LHCN-M2 (cell line): ENCODE data around the gene ARHGAP15. TPM values are rescaled to one million over a fixed set of nuclear protein-coding genes. Genes with fewer than 3 reads are reported as not detected.

Source experiments
- DNase-seq: peaks from one replicate; pipeline ENCODE4 v3.0.0-alpha.2; 2012; ENCODE audit warnings: low read depth
- total RNA-seq: library from RNA; depleted of rRNA; stranded (reverse); fragments of >200 nt; gene quantifications from 2 replicates; pipeline ENCODE4 v1.2.3, GENCODE V29; 2014

ARHGAP15 gene
- total RNA-seq, 1 experiment from 2014 or later, result 0.11 TPM

DNA sequence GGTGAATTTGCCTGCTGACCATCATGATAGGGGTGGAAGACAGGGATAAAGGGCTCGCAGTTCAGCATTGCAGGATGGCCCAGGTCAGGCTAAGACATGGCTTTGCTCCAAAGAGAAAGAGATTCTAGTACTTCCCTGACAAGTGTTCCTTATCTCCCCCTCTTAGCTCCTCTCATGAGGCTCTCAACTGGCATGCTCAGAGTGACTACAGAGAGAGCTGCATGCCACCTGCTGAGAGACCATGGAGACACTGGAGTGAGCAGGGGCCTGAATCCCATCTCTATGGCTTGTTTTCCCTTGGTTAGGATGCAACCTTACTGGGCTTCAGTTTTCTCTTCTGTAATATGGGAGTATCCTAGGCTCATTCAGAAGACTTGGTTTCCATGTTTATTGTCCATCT lies 94.3 kb downstream of the ARHGAP15 start:
- DNase-seq, result no peak

DNA sequence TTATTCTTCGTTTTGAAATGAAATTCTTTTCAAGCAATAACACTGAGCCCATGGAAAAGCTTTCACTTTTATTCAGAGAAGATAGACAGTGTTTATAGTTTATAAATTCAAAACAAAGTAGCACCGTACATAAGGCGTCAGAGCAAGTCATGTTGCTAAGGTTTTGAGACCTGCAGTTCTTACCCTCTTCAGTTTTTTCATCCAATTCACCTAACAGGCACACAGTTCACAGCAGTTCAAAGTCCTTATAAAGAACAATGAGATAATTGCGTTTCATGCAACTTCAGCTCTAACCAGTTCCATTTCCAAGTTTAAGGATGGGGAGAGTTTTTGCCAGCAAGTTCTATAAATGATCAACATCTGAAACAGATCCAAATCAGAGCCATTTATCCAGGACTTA lies 96.7 kb downstream of the ARHGAP15 start:
- no peak for DNase-seq

DNA sequence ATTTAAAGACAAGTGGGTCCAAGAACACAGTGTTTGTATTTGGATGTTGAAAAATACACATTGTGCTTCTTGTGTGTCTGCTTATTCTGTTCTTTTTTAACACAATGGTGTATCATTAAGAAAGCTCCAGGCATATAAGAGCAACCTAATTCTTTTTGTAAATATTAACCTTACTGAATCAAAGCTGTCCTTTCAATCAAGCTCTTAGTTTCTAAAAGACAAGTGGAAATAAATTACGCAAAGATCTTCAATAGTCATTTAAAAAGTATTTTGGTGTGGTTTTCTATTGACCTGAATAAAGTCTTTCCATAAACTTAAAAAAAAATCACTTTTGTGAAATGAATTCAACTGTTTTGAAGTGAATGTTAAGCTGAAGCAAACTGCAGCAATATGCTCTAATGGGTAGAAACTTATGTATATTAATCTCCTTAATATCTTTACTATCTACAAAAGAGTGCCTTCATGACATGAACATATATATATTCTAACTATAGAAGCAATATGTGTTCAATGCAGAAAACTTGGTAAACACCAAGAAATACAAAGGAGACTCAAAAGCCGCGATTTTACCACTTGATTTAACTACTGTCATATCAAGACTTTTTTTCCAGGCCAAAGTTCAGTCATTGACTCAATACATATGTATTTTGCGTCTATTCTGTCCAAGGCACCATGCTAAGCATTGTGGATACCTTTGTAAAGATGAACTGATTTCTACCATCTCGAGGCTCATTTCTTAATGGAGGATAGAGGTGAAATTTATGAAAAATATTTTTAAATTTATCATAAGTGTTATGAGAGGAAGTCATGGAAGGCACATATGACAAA lies 97.7 kb downstream of the ARHGAP15 start:
- no peak for DNase-seq

DNA sequence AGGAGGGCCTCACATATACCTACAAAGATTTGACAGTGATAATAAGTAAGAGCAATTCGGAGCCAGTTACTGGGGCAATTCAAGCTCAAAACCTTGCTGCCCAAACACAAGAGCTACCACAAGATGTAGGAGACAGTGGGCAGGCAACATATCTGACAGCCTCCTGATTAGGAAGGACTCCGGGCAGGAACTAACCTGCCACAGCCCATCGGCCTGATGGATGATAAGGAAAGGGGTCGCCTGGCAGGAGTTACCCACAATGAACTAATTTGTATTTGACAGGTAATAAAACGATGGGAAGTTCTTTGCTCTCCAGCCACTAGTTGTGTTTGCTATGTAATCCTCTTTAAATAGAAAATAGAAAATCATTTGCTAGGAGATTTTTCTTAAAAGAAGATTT lies 100.2 kb downstream of the ARHGAP15 start:
- no peak for DNase-seq

DNA sequence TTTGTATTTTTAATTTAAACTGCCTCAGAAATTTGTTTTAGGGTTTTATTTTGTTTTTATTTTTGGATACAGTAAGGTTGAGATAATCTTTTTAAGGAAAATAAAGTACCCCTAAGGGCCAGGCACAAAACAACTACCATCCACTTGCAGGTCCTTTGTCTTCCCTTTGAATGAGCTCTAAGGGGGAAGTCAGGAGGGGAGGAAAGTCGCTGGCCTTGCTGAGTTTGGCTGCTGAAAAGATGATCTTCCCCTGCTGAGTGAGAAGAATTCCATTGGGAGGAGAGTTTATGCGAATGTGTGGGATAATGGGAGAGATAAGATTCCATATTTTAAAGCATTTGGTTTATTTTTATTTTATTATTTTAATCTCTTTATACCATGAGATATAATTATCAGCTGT lies 100.7 kb downstream of the ARHGAP15 start:
- DNase-seq, result no peak

DNA sequence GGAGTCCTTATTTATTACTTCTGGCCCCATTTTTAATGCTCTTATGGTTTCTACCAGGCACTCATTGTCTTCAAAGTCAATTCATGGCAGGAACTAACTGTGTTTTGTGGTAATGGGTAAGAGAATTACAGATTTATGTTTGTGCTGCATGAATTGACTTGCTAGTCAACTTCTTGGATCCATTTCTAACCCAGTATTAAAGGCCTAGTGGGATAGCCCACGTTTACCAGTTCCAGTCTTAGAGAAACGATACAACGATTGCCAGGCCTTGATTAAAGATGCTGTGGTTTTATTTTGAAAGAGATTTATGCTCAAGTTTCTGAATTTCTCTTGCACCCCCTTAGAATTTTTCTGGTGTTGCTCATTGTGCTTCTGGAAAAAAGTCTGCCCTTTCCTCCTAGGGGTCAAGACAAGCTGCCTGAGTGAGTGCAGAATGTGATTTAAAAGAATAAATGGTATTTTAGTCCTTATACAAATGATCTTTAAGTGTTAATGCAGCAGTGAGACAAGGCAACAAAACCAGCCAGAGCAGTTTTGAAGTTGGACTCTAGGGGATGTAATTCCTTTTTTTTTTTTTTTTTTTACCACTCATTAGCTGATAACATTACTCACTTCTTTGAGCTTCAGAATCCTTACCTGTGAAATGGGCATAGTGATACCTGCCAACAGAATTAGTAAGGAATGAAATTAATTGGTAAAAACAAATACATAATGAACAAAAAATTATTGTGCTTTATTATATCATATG lies 101.5 kb downstream of the ARHGAP15 start:
- DNase-seq, result no peak

DNA sequence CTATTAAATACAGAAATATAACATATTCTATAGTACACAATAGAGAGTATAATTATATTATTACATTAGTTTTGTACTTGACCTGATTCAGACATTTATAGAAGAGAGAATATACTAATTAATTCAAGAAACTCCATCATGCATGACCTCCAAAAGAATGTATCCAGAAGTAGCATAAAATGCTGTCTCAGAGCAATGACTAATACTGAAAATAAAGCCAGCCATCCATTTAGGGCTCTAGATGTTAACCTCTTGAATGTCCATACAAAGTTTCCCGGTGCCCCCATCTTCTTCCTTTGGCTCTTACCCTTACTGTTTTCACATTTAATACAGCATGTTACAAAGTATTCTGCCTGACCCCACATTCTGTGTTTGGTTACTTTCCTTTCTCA lies 102.0 kb downstream of the ARHGAP15 start:
- no peak for DNase-seq

DNA sequence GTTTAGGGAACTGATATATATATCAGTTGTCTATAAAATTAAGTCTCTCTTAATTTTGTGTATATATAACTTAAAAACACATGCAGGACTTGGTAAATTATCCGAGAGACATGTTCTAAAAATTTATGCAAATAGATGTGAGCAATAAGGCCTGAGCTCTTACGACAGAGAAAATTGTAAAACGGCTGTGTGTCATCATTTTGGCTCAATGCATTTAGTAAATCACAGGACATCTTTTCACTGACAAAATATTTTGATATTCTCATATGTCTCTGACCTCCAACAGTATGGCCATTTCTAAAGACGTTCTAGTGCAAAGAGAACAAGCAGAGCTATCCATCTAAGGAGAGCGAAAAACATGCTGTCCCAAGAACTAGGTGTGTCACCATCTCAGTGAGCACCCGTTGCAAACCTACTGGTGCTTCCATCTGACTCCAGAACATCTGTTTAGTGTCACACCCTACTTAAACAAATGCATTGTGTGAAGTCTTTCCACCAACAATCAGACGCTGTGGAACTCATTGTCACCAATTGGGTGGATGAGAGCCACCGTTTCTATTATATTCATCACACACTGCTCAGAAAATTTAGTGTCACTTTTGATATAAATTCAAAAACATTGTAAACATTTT lies 108.0 kb downstream of the ARHGAP15 start:
- DNase-seq, result no peak

DNA sequence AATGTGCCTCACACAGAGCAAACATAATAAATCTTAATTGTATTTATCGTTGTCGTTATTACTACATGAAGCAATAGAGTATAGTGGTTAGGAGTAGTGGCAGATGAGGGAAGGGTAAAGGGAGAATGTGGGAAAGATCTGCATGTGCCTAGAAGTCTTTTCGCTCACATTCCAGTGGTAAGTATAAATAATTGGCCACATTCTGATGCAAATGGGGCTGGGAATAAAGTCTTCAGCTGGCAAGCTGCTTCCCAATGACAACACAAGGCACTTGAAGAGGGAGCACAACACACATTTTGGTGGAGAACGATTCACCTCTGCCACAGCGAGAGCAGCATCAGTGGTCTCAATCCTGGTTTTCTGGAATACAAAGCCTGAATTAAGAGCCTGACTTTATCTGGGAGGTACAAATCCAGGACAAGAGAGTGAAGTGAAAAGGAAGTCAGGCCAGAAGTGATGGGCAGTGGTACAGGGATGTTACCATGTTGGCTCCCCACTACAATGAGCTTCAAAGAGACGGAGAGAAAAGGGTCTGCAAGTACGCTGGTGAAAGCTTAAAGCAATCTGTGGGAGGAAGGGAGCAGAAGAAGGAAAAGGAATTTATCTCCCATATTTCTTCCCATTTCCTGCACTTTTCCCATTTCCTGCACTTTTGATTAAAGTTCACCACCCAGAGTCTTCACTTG lies 112.3 kb downstream of the ARHGAP15 start:
- DNase-seq, result no peak

DNA sequence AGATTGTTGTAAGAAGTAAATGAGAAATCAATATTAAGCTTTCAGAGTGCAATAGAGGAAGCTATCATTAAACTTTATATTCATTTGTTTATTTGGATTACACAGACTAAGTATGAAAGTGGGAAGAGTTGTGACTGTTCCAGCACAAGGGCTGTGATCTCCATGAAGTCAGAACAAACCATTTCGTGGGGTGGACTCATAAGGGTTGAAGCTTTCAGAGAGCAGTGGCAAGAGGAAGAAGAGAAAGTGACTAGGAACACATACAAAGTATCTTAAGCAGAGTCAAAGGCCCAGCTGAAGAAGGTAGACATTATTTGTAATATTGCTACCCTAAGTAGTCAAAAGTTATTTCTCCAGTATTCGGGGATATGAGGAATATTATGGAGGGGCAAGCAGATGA lies 117.0 kb downstream of the ARHGAP15 start:
- DNase-seq, result no peak

DNA sequence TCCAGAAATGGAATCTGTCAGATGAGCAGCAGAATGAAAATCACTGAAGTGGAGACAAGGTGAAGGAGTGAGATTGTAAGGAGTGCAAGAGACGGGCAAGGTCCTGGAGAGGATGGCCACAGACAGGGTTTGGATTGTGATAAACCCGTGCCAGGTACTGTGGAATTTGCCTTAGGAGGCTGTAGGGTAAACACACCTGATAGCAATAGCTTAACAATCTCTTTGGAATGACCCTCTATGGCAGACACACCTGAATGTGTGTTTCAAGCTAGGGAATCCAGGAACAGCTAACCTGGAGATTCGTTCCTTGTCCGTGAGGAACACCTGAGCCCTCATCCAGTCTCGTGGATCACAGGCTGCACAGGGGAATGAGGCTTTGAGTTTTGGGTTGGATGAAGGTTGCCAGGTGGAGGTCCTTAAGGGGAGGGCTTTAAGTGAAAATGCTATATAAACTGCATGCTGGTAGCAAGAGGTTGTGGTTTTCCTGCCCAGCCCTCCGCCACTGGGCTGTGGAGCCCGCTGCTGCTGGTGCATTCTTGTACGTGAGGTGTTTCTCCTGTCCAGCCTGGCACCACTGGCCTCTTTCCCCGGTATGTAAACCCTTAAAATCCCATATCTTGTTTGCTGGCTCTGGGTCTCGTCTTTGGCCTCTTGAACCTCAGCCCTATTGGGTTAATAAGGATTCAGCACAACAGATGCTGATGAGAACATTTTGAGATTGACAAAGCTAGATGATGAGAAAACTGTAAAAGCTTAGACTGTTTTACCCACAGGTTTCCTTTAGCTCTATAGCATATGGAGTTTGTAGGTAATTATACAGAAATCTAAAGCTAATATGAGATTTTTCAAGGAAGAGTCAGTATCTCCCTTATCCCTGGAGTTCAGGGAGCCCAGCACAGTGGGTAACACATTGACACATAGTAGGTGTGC lies 117.9 kb downstream of the ARHGAP15 start:
- DNase-seq, result no peak

DNA sequence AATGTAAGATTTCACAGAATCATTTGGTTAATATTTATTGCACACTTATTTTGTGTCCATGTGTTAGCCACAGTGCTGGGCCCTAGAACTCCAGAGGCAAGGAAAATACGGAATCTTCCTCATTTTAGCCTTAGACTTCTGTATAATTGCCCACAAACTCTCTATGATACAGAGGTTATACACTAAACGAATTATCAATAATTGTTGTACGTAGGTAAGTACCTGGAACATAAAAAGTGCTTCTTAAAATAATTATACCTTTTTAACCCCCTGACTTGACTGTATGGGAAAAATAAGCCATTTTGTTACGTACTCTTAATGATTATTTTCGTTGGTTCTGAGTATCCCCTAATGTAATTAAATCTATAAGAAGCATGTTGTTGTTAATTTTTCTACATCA lies 119.4 kb downstream of the ARHGAP15 start:
- DNase-seq, result no peak

DNA sequence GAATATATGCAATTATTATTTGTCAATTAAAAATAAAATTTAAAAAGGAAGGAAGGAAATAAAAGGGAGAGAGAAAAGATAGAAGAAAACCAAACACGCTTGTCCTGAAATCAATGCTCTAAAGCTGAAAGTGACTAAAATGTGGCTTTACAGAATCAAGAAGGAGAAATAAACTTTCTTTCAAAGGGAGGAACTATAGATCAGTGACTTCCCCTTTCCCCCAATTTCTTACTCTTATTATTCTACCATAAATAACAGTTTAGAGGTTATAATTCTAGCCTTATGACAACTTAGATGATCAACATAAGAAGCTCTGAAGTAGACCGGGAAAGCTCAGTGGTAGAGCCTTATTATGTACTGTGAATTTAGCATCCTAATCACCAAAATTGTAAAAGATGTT lies 122.5 kb downstream of the ARHGAP15 start:
- DNase-seq, result no peak

DNA sequence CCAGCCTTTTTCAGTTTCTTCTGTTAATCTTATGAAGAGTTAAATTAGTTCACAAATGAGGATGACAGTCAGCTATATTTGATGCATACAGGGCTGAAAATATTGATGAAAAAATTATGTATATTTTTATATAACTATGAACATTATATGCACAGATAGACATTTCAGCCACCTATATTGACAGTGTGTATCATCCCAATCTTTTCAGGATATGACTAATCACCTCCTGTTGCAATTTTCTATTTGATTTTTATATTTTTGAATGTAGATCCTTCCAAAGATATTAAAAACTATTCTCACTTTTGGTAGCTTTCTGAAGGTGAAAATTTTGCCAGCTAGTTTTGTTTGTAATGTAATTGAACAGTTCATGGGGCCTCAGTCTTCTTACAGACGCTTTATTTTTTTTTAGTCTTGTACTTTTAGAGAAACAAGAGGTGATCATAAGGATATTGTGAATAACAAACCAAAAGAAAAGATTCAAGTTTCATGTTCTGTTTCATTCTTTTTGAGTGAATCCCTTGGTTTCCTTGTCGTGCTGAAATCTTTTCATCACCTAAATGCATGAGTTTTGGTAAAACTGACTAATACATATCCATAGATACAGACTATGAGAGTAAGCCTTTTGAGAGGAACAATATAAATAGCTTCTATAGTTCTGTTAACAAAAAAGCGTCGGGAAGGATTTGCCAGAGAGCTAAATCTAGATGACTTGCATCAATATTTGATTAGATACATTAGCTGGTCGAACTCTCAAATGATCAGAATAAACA lies 123.1 kb downstream of the ARHGAP15 start:
- DNase-seq, result no peak

DNA sequence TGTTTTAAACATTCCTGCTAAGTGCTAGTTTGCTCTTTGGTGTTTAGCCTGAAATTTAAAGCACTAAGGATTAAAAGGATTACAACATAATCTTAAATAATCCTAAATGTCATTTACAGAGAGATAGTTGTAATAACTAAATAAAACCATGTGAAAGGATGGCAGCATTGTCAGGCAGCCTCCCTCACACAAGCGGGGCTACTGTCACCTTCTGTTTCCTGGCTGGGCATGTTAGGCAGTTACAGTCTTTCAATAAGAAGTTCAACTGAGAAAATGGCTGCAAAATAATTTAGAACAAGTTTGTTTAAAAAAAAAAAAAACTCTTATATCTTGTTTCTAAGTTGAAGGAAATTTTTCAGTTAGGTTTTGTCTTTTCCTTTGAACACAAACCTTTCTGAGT lies 124.9 kb downstream of the ARHGAP15 start:
- DNase-seq, result no peak

DNA sequence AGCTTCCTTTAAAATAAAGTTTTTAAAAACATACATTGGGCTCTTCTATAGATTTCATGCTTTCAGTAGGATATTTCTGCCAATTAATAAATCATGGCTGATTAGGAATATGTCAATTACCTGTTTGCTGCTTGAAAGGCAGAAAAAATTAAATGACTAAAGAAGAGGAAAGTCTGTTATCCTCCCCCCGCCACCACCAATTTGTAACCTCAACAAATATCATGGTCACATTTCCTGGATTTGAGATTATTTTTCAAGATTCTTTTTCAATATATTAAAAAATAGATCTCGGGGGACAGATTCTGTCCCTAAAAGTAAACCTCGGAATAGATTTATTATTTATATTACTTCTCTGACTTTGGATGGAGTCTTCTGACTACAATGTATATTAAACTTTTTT lies 125.9 kb downstream of the ARHGAP15 start:
- DNase-seq, result no peak

DNA sequence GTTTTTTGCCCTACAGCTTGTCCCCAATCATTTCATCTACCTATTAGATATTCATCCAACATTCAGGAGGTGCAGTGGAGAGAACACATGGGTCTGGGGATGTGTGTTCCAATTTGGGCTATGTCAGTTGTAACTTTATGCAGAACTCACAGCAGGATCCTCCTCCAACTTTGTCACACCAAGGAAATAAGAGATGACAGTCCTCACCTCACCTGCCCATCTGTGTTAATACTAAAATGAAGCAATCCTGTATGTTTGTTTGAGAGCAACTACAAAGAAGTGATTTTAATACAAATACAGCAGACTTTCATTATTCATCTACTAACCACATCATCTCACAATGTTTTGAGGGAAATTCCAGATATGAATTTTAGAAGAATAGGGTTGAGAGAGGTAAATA lies 126.7 kb downstream of the ARHGAP15 start:
- DNase-seq, result no peak

DNA sequence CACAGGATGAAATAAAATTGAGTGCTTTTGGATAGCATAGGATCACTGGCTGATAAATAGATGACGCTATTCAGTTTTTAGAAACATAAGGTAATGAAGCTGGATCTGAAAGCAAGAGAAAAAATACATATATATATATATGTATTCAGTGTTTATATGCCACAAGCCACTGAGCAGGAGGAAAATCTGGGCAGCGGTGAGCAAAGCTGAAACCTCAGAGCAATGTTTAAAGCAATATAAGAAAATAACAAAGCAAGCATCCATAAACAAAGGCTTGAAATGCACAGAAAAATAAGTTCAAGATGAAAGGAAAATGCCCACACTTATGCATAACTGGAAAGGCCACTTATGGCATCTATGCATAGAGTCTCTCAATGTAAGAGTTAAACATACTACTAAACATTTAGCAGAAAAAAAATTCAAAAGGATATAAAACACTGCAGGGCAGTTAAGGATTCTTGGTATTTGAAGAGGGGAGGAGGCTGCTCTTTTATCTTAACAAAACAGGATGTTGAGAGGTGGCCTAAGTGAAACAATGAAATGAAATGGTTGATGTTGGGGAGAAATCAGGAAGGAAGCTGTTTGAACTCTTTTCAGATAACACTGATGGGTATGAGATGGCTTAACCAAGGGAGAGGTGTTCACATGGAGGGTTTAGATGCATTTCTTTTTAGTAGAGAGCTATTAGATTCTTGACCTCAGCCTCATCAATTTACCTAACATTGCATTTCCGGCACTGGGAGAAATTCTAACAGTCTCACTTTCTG lies 129.1 kb downstream of the ARHGAP15 start:
- DNase-seq, result no peak

DNA sequence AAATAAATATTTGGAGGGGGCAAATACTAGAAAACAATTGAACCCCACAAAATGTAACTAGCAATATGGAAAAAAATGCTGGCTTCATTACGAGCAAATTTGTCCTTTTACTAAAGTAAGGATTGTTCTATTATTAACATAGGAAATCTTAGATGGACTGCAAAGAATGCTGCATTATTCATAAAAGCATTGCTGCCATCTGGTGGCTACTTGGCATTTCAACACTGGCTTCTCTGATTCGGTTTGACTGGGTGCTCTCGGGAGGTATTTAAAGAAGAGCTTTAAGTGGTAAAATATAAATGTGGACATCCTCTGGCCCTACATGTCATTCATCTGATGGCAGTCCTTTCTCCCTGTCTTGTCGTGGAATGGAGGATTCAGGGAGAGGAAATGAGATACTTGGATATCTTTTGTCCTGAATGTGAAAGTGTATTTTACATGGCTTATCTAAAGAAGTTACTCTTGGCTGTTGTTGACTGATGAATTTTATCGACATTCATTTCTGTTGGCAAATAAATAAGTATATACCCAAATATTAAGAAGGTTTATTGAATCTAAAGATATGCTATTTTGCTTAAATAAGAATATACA lies 130.2 kb downstream of the ARHGAP15 start:
- DNase-seq, result peak; percentile 64
